Stimulated activated CD4-positive, alpha-beta T cell treated with anti-CD3 and anti-CD28 coated beads, TNF-alpha, amount 100 ng/mL, for 1 hour (primary cell): ENCODE data around the gene CD19.

Experiments
- DNase-seq, 3 donors: peaks; one replicate each; pipeline ENCODE4 v3.0.0-alpha.2; 2020; ENCODE audit warnings: low read depth in 3 of 3, low spot score in 1 of 3

The CD19 gene

DNA sequence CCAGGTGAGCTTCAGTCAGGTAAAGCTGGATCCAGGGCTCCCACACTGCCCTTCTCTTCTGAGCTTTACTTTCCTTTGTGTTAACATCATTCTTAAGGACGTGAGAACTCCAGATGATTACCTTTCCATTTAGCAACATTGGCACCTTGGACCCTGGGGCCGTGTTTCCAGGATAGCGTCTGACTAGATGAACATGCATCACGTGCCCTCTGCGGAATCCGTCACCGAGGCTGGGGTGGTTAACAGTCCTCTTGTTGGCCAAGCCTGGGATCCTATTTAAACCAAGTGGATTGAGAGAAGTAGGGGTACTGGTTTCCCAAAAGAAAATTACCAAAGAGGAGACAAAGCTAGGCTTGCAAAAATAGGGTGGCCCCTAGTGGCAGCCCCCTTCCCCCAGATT lies 49.2 kb downstream of the CD19 start:
- no peak for DNase-seq

DNA sequence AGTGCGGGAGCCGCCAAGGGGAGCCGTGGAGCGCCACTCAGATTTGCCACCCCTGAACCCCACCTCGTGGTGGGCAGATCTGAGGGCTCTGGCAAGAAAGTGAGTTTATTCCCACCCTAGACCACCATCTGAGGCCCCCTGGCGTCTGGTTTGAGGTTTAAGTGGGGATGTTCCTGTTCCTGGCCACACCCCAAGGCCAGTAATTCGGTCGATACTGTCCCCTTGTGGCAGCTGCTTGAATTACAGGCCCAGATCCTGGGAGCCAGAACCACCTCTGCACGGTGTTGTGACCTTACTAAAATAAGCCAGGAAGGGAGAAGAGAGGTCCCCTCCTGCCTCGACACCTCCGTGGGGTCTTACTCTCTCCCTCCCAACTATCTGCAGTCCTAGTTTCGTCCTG lies 49.7 kb downstream of the CD19 start:
- DNase-seq, result peak in 1 of 3 donors; percentile 34

DNA sequence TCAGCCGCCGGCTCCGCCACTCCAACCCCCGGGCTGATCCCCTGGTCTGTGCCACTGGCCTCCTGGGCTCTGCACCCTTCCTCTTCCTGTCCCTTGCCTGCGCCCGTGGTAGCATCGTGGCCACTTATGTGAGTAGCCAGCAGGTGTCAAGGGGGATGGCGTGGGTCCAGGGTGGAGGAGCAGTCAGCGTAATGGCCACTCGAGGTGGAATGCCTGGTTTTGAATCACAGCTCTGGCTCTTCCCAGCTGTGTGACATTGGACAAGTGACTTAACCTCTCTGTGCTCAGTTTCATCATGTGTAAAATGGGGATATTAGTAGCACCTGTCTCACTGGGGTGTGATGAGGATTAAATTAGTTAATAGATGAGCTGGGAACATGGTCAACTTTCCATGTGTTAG lies 50.6 kb downstream of the CD19 start:
- no peak for DNase-seq

- no peak for DNase-seq
Measured at GRCh38 chr16:28982949-28983348, 51.2 kb downstream of the CD19 start.

- DNase-seq, result no peak
Measured at GRCh38 chr16:28983644-28984043, 51.9 kb downstream of the CD19 start.

GRCh38 chr16:28984091-28984490 lies 52.3 kb downstream of the CD19 start:
- no peak for DNase-seq

- peak; percentile 60 to 67 (median 65) for DNase-seq
Measured at GRCh38 chr16:28984619-28985135, 52.9 kb downstream of the CD19 start, which contains the start of gene LAT. Gene LAT, plus strand, starts transcription at chr16:28985052. Its CDS starts 366 bp downstream, at chr16:28985418.

DNA sequence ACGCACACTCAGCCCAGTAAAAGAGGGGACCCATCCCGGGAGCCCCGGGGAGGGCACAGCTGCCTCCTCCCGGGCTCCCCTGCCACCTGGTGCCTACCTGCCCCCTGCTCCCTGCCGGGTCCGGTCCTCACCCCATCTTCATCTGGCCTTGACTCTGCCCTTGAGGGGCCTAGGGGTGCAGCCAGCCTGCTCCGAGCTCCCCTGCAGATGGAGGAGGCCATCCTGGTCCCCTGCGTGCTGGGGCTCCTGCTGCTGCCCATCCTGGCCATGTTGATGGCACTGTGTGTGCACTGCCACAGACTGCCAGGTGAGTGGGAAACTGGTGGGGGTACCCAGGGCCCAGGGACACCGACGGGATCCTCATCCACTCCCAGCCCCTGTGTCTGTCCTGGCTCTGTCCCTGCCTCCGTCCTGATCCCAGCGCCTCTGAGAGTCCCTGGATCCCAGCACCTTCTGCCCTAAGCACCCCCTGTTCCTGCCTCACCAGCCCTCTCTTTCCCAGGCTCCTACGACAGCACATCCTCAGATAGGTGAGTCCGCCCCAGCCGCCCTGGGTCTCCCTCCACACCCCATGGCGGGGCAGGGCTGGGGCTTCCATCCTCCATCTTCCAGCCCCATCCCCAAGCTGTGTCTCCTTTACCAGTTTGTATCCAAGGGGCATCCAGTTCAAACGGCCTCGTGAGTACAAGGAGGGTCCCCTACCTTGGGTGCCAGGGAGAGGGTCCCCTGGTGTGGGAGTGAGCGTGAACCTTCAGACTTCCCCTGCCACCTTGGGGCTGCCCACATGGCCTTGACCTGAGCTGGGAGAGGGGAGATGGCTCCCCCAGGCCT lies 53.7 kb downstream of the CD19 start:
- no peak for DNase-seq

GRCh38 chr16:28986046-28986445 lies 54.3 kb downstream of the CD19 start:
- DNase-seq, result no peak

DNA sequence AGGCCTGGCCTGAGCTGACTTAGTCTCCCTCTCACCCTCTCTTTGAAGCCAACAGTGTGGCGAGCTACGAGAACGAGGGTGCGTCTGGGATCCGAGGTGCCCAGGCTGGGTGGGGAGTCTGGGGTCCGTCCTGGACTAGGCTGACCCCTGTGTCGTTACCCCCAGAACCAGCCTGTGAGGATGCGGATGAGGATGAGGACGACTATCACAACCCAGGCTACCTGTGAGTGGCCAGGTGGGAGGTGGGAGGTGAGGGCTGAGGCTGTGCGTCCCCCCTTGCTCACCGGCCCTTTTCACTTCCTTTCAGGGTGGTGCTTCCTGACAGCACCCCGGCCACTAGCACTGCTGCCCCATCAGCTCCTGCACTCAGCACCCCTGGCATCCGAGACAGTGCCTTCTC lies 54.7 kb downstream of the CD19 start:
- no peak for DNase-seq

GRCh38 chr16:28987170-28987853 lies 55.5 kb downstream of the CD19 start:
- DNase-seq, result no peak
